Activated CD8-positive, alpha-beta T cell treated with anti-CD3 and anti-CD28 coated beads for 36 hours (primary cell): ENCODE data around the gene TPRG1. TPM values are rescaled to one million over a fixed set of nuclear protein-coding genes. Genes with fewer than 3 reads are reported as not detected.
A peak's percentile ranks its signal among the peaks of the same experiment; 100 is the strongest.

Experiments used
- ATAC-seq: fragments of 200-7000 bp; cut with Tn5 transposase; one replicate; pipeline ENCODE4 v1.10.0; 2021; ENCODE audit warnings: mild to moderate bottlenecking, moderate library complexity
- CTCF ChIA-PET: fragments of 350-600 bp; sonication (Branson Sonifier 250); formaldehyde crosslinking; loops from one replicate; lab custom pipeline; 2021; ENCODE audit warnings: antibody characterized with exemption; lab: Charles Lee
- POLR2A ChIA-PET: fragments of 350-600 bp; sonication (Branson Sonifier 250); formaldehyde crosslinking; loops from one replicate; lab custom pipeline; 2021; ENCODE audit warnings: antibody characterized with exemption; lab: Charles Lee
- DNase-seq: peaks from one replicate; pipeline ENCODE4 v3.0.0-alpha.2; 2020
- H3K27ac Mint-ChIP-seq: one replicate; pipeline ENCODE4 v1.8.0; 2021; ENCODE audit warnings: mild to moderate bottlenecking, mixed read lengths
- H3K27me3 Mint-ChIP-seq: one replicate; pipeline ENCODE4 v1.8.0; 2021; ENCODE audit warnings: mixed read lengths
- H3K36me3 Mint-ChIP-seq: one replicate; pipeline ENCODE4 v1.8.0; 2021; ENCODE audit warnings: low read depth, mixed read lengths
- H3K4me1 Mint-ChIP-seq: one replicate; pipeline ENCODE4 v1.8.0; 2021; ENCODE audit warnings: low read depth, mixed read lengths
- H3K4me3 Mint-ChIP-seq: one replicate; pipeline ENCODE4 v1.8.0; 2021; ENCODE audit warnings: mild to moderate bottlenecking, moderate library complexity, mixed read lengths
- H3K9me3 Mint-ChIP-seq: one replicate; pipeline ENCODE4 v1.8.0; 2021; ENCODE audit warnings: mixed read lengths
- CTCF ChIP-seq: fragments of 200-600 bp; IDR thresholded peaks from one replicate; pipeline ENCODE4 v1.8.0; 2022; ENCODE audit warnings: antibody characterized with exemption, mild to moderate bottlenecking
- intact Hi-C: fragments of 100-400 bp; cut with micrococcal nuclease; formaldehyde crosslinking; loops from one replicate; pipeline ENCODE4 v1.10.0; 2022
- total RNA-seq, 2 experiments: library from RNA; stranded (reverse); gene quantifications; one replicate each; pipeline ENCODE4 v1.2.3, GENCODE V29; 2021

TPRG1 gene
- total RNA-seq, 2 experiments from 2014 or later, result 2.5 to 3.0 TPM

GRCh38 chr3:189275852-189276251 is 104.1 kb downstream of the TPRG1 start:
- Mint-ChIP-seq H3K9me3 (no peaks in the 10 kb centered on the region), H3K36me3 (no peaks in the 10 kb centered on the region), H3K27ac (no peak overlapping the region), H3K27me3 (no peaks in the 10 kb centered on the region), H3K4me3 (no peak overlapping the region), H3K4me1 (peaks cover 26% of the 10 kb centered on the region)
- ATAC-seq (no peak), DNase-seq (no peak)
- CTCF ChIA-PET, result interaction anchor here (1.1 kb wide), 1 partner anchor 1916 kb away, joined by 3 read pairs; no protein-coding TSS in a partner anchor
- TF ChIP-seq CTCF, result no peak
- POLR2A ChIA-PET, result no interaction called here
- intact Hi-C loops, result loop anchor here (10.0 kb wide), 1 partner anchor 129 kb away; no protein-coding TSS in a partner anchor

GRCh38 chr3:189276444-189277219 is 104.9 kb downstream of the TPRG1 start:
- ChIA-PET POLR2A (no interaction called here), CTCF (interaction anchor here (0.6 to 1.3 kb wide), 5 partner anchors 29 to 1917 kb away, joined by 3 to 4 read pairs (median 3); no protein-coding TSS in a partner anchor)
- Mint-ChIP-seq H3K4me3 (no peak overlapping the region), H3K36me3 (no peaks in the 10 kb centered on the region), H3K27ac (no peak overlapping the region), H3K27me3 (no peaks in the 10 kb centered on the region), H3K4me1 (peaks cover 26% of the 10 kb centered on the region), H3K9me3 (no peaks in the 10 kb centered on the region)
- TF ChIP-seq CTCF, result no peak
- intact Hi-C loops, result loop anchor here (10.0 kb wide), 1 partner anchor 128 kb away; no protein-coding TSS in a partner anchor
- DNase-seq (no peak), ATAC-seq (no peak)

DNA sequence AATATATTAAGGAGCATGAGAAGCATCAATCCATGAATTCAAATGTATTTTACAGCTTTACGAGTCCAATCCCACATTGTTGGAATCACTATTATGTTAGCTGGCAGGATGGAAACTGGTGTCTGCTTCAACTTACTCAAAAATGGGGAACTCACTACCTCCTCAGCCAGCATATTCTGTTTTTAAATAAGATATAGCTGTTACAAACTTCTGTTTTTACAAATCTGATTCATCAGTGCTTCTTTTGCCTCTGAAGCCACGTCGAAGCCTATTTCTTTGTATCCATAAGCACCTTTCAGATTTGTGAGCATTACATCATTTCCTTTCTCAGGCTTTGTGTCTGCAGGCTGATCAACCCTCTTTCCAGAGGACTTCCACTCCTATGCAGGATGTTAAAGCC is 105.9 kb downstream of the TPRG1 start:
- no peak for DNase-seq
- Mint-ChIP-seq H3K4me3 (no peak overlapping the region), H3K27ac (peak overlapping the region; percentile 10), H3K27me3 (no peaks in the 10 kb centered on the region), H3K4me1 (peaks cover 25% of the 10 kb centered on the region), H3K36me3 (no peaks in the 10 kb centered on the region), H3K9me3 (no peaks in the 10 kb centered on the region)
- CTCF ChIA-PET, result interaction anchor here (1.0 to 1.3 kb wide), 3 partner anchors 61 to 671 kb away, joined by 3 read pairs; no protein-coding TSS in a partner anchor
- no peak for TF ChIP-seq CTCF
- intact Hi-C loops, result loop anchor here (10.0 kb wide), 1 partner anchor 127 kb away; no protein-coding TSS in a partner anchor
- ATAC-seq, result peak; percentile 58
- POLR2A ChIA-PET, result no interaction called here

DNA sequence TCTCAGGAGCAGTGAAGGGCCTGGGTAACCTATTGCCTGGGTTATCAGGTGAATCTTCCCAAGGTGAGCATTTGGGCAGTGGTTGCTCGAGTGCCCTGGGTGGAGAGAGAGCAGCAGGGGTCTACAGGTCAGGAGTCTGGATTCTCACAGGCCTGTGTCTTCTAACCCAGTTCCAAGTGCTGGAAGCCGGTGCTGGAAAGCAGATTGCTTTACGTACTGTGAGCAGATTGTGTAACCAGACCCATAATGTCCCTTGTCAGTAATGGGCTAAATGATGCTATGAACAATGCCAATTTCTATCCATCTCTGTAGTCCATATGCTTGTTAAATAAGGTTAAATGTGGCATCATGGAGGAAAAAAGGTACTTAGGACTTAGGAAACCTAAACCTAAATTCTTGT is 106.5 kb downstream of the TPRG1 start:
- no peak for ATAC-seq
- Mint-ChIP-seq H3K27ac (peak overlapping the region; percentile 10), H3K4me1 (peaks cover 21% of the 10 kb centered on the region), H3K36me3 (no peaks in the 10 kb centered on the region), H3K4me3 (no peak overlapping the region), H3K9me3 (no peaks in the 10 kb centered on the region), H3K27me3 (no peaks in the 10 kb centered on the region)
- POLR2A ChIA-PET, result no interaction called here
- TF ChIP-seq CTCF, result no peak
- intact Hi-C loops, result loop anchor here (10.0 kb wide), 1 partner anchor 127 kb away; no protein-coding TSS in a partner anchor
- DNase-seq, result no peak
- CTCF ChIA-PET, result interaction anchor here (1.0 to 1.3 kb wide), 2 partner anchors 61 to 670 kb away, joined by 3 read pairs; no protein-coding TSS in a partner anchor

GRCh38 chr3:189282189-189282588 is 110.4 kb downstream of the TPRG1 start:
- no peaks in the 10 kb centered on the region for H3K36me3 Mint-ChIP-seq
- no peaks in the 10 kb centered on the region for H3K27me3 Mint-ChIP-seq
- POLR2A ChIA-PET, result no interaction called here
- CTCF ChIA-PET, result interaction anchor here (1.1 to 1.9 kb wide), 2 partner anchors 9 to 73 kb away, joined by 3 to 13 read pairs; no protein-coding TSS in a partner anchor
- no peak overlapping the region for H3K27ac Mint-ChIP-seq
- H3K4me3 Mint-ChIP-seq, result no peak overlapping the region
- ATAC-seq, result no peak
- H3K9me3 Mint-ChIP-seq, result no peaks in the 10 kb centered on the region
- no peak for TF ChIP-seq CTCF
- no peak for DNase-seq
- intact Hi-C loops, result no loop called here
- peaks cover 26% of the 10 kb centered on the region for H3K4me1 Mint-ChIP-seq
